Chondrocyte (in vitro differentiated cells): Measurements from ENCODE around the gene MAPK11. TPM values are rescaled to one million over a fixed set of nuclear protein-coding genes. Genes with fewer than 3 reads are reported as not detected.

ENCODE experiments used
- DNase-seq: peaks from one replicate; pipeline ENCODE4 v3.0.0; 2021; ENCODE audit warnings: mixed read lengths, low spot score
- H3K27ac Mint-ChIP-seq: one replicate; pipeline ENCODE4 v1.8.0; 2021; ENCODE audit warnings: mild to moderate bottlenecking, moderate library complexity, mixed read lengths; ENCODE audit not compliant: unreplicated experiment
- H3K27me3 Mint-ChIP-seq: 2 replicates; pipeline ENCODE4 v1.8.0; 2021; ENCODE audit warnings: low read depth, mixed read lengths
- H3K36me3 Mint-ChIP-seq: 2 replicates; pipeline ENCODE4 v1.8.0; 2021; ENCODE audit warnings: low read depth, mixed read lengths
- H3K4me1 Mint-ChIP-seq: 2 replicates; pipeline ENCODE4 v1.8.0; 2021; ENCODE audit warnings: low read depth, mild to moderate bottlenecking, mixed read lengths
- H3K4me3 Mint-ChIP-seq: one replicate; pipeline ENCODE4 v1.8.0; 2021; ENCODE audit warnings: mild to moderate bottlenecking, moderate library complexity, mixed read lengths; ENCODE audit not compliant: unreplicated experiment
- H3K9me3 Mint-ChIP-seq: 2 replicates; pipeline ENCODE4 v1.8.0; 2021; ENCODE audit warnings: low read depth, mixed read lengths
- total RNA-seq: library from RNA; stranded (reverse); gene quantifications from 3 replicates; pipeline ENCODE4 v1.2.1, GENCODE V29; 2021
- TF ChIP-seq, protein P1 (sequence below): fragments of 200-600 bp; sonication (generic); IDR thresholded peaks from 2 replicates; pipeline ENCODE4 v1.5.0; 2021; ENCODE audit warnings: antibody characterized with exemption, mild to moderate bottlenecking, moderate library complexity

MAPK11 gene
- total RNA-seq, 1 donor from 2014 or later, result 19.9 TPM

DNA sequence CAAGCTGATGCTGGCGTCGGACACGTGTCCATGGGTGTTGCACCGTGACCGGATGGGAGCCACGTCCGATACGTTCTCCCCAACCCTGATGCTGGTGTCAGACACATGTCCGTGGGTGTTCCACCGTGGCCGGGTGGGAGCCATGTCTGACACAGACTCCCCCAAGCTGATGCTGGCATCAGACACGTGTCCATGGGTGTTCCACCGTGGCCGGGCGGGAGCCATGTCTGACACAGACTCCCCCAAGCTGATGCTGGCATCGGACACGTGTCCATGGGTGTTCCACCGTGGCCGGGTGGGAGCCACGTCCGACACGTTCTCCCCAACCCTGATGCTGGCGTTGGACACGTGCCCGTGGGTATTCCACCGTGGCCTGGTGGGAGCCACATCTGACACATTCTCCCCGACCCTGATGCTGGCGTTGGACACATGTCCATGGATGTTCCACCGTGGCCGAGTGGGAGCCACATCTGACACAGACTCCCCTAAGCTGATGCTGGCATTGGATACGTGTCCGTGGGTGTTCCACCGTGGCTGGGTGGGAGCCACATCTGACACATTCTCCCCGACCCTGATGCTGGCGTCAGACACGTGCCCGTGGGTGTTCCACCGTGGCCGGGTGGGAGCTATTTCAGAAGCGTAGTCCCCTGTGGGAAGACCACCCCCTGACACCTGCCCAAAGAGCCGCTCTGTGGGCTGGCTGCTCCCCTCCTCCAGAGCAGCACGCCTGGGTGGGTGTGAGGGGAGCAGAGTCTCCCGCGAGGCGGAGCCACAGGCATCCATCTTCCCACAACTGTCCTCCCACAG is 49.4 kb downstream of the MAPK11 start:
- TF ChIP-seq, protein P1, sequence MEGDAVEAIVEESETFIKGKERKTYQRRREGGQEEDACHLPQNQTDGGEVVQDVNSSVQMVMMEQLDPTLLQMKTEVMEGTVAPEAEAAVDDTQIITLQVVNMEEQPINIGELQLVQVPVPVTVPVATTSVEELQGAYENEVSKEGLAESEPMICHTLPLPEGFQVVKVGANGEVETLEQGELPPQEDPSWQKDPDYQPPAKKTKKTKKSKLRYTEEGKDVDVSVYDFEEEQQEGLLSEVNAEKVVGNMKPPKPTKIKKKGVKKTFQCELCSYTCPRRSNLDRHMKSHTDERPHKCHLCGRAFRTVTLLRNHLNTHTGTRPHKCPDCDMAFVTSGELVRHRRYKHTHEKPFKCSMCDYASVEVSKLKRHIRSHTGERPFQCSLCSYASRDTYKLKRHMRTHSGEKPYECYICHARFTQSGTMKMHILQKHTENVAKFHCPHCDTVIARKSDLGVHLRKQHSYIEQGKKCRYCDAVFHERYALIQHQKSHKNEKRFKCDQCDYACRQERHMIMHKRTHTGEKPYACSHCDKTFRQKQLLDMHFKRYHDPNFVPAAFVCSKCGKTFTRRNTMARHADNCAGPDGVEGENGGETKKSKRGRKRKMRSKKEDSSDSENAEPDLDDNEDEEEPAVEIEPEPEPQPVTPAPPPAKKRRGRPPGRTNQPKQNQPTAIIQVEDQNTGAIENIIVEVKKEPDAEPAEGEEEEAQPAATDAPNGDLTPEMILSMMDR, result no peak
- peak; percentile 92 for DNase-seq
- H3K4me1 Mint-ChIP-seq, result peaks cover 4% of the 10 kb centered on the region
- no peak overlapping the region for H3K27ac Mint-ChIP-seq
- H3K4me3 Mint-ChIP-seq, result no peak overlapping the region
- no peaks in the 10 kb centered on the region for H3K27me3 Mint-ChIP-seq
- no peaks in the 10 kb centered on the region for H3K9me3 Mint-ChIP-seq
- peaks cover 17% of the 10 kb centered on the region for H3K36me3 Mint-ChIP-seq

DNA sequence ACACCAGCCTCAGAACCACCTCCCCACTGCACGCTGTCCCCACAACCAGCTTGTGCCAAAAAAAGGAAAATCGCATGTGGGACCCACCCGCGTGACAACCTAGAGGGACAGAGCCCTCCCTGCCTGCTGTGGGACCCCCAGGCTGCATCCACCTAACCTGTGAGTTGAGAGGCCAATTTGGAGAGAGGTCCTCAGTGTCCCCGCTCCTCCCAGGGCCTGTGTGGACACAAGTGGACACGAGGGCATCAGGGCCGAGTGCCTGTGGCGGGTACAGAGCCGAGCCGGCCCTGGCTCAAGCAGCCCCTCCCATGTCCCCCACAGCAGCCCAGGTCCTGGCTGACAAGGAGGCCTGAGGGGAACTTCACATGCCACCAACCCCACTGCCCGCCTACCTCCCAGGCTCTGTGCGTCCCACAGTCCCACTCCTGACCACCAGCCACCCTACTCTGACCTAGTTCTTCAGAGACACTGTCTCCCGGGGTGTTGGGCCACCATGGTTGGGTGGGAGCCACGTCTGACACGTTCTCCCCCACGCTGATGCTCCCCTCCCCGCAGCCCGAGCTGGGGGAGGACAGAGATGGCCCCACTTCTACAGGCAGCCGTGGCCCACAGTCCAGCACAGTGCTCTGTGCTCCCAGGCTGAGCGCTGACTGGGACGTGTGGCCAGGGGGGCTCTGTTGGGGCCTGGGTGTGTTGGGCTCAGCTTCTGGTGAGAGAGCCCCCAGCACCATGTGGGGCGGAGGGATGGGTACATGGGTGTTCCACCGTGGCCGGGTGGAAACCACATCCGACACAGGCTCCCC is 50.2 kb downstream of the MAPK11 start:
- Mint-ChIP-seq H3K27ac (no peak overlapping the region), H3K9me3 (no peaks in the 10 kb centered on the region), H3K36me3 (peaks cover 15% of the 10 kb centered on the region), H3K4me3 (no peak overlapping the region), H3K4me1 (peaks cover 4% of the 10 kb centered on the region), H3K27me3 (no peaks in the 10 kb centered on the region)
- DNase-seq, result peak; percentile 89
- TF ChIP-seq, protein P1, result no peak

- peaks cover 18% of the 10 kb centered on the region for H3K36me3 Mint-ChIP-seq
- H3K27me3 Mint-ChIP-seq, result no peaks in the 10 kb centered on the region
- TF ChIP-seq, protein P1, result no peak
- DNase-seq, result peak; percentile 95
- H3K27ac Mint-ChIP-seq, result peak overlapping the region; percentile 17
- no peak overlapping the region for H3K4me3 Mint-ChIP-seq
- no peaks in the 10 kb centered on the region for H3K9me3 Mint-ChIP-seq
- peaks cover 7% of the 10 kb centered on the region for H3K4me1 Mint-ChIP-seq
Observed at GRCh38 chr22:50218996-50219727, 51.0 kb downstream of the MAPK11 start.

- no peak overlapping the region for H3K27ac Mint-ChIP-seq
- TF ChIP-seq, protein P1, result no peak
- peaks cover 7% of the 10 kb centered on the region for H3K4me1 Mint-ChIP-seq
- H3K36me3 Mint-ChIP-seq, result peaks cover 20% of the 10 kb centered on the region
- no peaks in the 10 kb centered on the region for H3K9me3 Mint-ChIP-seq
- H3K4me3 Mint-ChIP-seq, result no peak overlapping the region
- no peak for DNase-seq
- no peaks in the 10 kb centered on the region for H3K27me3 Mint-ChIP-seq
Observed at GRCh38 chr22:50218153-50218995, 51.8 kb downstream of the MAPK11 start.
